ENCODE measurements around the gene DDX53. TPM values are rescaled to one million over a fixed set of nuclear protein-coding genes. Genes with fewer than 3 reads are reported as not detected.

The DDX53 gene
- total RNA-seq, 1 donor from 2014 or later: not detected

GRCh38 chrX:23035493-23035892 lies 35.7 kb downstream of the DDX53 start:
- H3K27ac Mint-ChIP-seq: no peak overlapping the region
- no peak for DNase-seq (ENCODE audit: low spot score, unreplicated experiment)
- no peak for TF ChIP-seq CTCF (IDR thresholded peaks at IDR 0.05; ENCODE audit: unreplicated experiment)
- no peaks in the 10 kb centered on the region for H3K36me3 Mint-ChIP-seq (ENCODE audit: insufficient read depth)
- H3K27me3 Mint-ChIP-seq: no peaks in the 10 kb centered on the region
- H3K4me3 Mint-ChIP-seq (ENCODE audit: low read depth): no peak overlapping the region
- H3K4me1 Mint-ChIP-seq (ENCODE audit: low read depth): no peaks in the 10 kb centered on the region
- no peaks in the 10 kb centered on the region for H3K9me3 Mint-ChIP-seq (ENCODE audit: low read depth)

- Mint-ChIP-seq H3K4me3 (ENCODE audit: low read depth) (no peak overlapping the region), H3K9me3 (ENCODE audit: low read depth) (no peaks in the 10 kb centered on the region), H3K27ac (no peak overlapping the region), H3K36me3 (ENCODE audit: insufficient read depth) (no peaks in the 10 kb centered on the region), H3K4me1 (ENCODE audit: low read depth) (no peaks in the 10 kb centered on the region), H3K27me3 (no peaks in the 10 kb centered on the region)
- DNase-seq (ENCODE audit: low spot score, unreplicated experiment): no peak
- no peak for TF ChIP-seq CTCF (IDR thresholded peaks at IDR 0.05; ENCODE audit: unreplicated experiment)
Observed at GRCh38 chrX:23046443-23046842, 46.7 kb downstream of the DDX53 start.

- H3K27ac Mint-ChIP-seq: no peak overlapping the region
- no peaks in the 10 kb centered on the region for H3K9me3 Mint-ChIP-seq (ENCODE audit: low read depth)
- no peak overlapping the region for H3K4me3 Mint-ChIP-seq (ENCODE audit: low read depth)
- no peaks in the 10 kb centered on the region for H3K36me3 Mint-ChIP-seq (ENCODE audit: insufficient read depth)
- DNase-seq (ENCODE audit: low spot score, unreplicated experiment): no peak
- TF ChIP-seq CTCF (IDR thresholded peaks at IDR 0.05; ENCODE audit: unreplicated experiment): no peak
- no peaks in the 10 kb centered on the region for H3K27me3 Mint-ChIP-seq
- no peaks in the 10 kb centered on the region for H3K4me1 Mint-ChIP-seq (ENCODE audit: low read depth)
Observed at GRCh38 chrX:23048806-23049573, 49.2 kb downstream of the DDX53 start.

GRCh38 chrX:23052324-23052723 lies 52.6 kb downstream of the DDX53 start:
- no peak for DNase-seq (ENCODE audit: low spot score, unreplicated experiment)
- Mint-ChIP-seq H3K27ac (no peak overlapping the region), H3K27me3 (no peaks in the 10 kb centered on the region), H3K36me3 (ENCODE audit: insufficient read depth) (no peaks in the 10 kb centered on the region), H3K9me3 (ENCODE audit: low read depth) (no peaks in the 10 kb centered on the region), H3K4me3 (ENCODE audit: low read depth) (no peak overlapping the region), H3K4me1 (ENCODE audit: low read depth) (no peaks in the 10 kb centered on the region)
- TF ChIP-seq CTCF (IDR thresholded peaks at IDR 0.05; ENCODE audit: unreplicated experiment): no peak
